GF-D8 (cell line): Measurements from ENCODE around the gene PFKFB3.
A peak's percentile ranks its signal among the peaks of the same experiment; 100 is the strongest.
"Not testable (repeated sequence)": the region's sequence is repeated elsewhere in the genome, so short reads cannot be mapped to it uniquely, and the experiment has no call there.

Experiments used
- DNase-seq: peaks from one replicate; lab custom pipeline; 2025; lab: John Stamatoyannopoulos, UW

Gene PFKFB3

DNA sequence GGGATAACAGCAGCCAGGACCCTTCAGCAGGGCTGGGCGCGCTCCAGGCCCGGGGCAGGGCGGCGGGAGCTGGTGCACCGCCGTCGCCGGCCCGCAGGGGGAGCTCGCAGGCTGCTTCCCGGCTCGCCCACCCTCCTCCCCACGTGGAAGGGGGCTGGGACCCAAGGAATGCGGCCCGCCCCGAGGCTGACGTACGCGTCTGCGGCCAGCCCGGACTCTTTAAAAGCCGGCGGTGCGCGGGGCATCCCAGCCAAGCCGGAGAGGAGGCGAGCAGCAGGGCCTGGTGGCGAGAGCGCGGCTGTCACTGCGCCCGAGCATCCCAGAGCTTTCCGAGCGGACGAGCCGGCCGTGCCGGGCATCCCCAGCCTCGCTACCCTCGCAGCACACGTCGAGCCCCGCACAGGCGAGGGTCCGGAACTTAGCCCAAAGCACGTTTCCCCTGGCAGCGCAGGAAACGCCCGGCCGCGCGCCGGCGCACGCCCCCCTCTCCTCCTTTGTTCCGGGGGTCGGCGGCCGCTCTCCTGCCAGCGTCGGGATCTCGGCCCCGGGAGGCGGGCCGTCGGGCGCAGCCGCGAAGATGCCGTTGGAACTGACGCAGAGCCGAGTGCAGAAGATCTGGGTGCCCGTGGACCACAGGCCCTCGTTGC is at the start of gene PFKFB3:
Gene PFKFB3, plus strand, starts transcription at position 249 of the 647 bp plus-strand sequence. Its CDS starts 329 bp downstream, at position 578.
- DNase-seq: no peak

DNA sequence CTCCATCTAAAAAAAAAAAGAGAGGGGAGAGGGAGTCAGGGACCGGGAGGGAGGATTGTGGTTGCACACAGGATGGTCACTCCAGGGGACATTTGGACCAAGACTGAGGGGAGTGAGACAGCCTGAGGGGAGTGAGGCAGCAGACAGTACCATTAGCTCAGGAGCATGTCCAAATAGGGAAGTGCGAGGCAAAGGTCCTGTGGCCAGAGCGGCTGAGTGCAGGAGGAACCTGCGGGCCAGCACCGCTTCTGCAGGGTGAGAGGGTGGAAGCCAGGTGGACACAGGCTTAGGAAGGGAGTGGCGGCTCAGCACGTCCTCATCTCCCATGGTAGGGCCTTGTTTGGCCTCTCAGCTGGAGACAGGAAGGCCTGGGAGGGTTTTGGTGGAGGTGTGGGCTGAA is 48.9 kb upstream of the PFKFB3 start:
- no peak for DNase-seq

DNA sequence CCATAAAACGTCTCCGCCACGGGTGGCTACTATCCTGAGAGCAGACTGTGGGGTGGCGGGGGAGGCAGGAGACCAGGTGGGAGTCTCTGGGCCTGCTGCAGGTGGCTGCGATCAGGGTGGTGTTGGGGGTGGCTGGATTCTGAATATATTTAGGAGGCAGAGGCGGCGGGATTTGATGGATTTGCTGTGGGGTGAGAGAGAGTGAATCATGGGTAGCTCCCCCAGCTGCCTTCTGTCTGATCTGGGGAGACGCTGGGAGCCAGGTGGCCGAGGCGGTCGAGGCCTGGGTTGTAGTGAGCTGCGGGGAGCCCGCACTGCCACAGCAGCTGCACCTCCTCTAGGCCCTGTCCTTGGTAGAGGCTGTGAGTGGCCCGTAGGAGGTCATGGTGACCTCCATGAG is 48.2 kb upstream of the PFKFB3 start:
- no peak for DNase-seq

GRCh38 chr10:6158276-6158675 is 44.5 kb upstream of the PFKFB3 start:
- no peak for DNase-seq

DNA sequence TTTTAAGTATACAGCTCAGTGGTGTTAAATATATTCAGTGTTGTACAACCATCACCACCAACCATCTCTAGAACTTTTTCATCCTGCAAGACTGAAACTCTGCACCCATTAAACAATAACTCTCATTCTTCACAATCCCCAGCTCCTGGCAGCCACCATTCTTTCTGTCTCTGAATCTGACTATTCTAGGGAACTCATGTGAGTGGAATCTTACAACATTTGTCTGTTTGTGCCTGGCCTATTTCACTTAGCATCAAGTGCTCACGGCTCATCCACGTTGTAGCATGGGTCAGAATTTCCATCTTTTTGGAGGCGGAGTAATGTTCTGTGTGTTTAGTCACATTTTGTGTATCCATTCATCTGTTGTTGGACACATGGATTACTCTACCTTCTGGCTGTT is 40.8 kb upstream of the PFKFB3 start:
- no peak for DNase-seq

GRCh38 chr10:6162589-6163356 is 40.0 kb upstream of the PFKFB3 start:
- DNase-seq: no peak

DNA sequence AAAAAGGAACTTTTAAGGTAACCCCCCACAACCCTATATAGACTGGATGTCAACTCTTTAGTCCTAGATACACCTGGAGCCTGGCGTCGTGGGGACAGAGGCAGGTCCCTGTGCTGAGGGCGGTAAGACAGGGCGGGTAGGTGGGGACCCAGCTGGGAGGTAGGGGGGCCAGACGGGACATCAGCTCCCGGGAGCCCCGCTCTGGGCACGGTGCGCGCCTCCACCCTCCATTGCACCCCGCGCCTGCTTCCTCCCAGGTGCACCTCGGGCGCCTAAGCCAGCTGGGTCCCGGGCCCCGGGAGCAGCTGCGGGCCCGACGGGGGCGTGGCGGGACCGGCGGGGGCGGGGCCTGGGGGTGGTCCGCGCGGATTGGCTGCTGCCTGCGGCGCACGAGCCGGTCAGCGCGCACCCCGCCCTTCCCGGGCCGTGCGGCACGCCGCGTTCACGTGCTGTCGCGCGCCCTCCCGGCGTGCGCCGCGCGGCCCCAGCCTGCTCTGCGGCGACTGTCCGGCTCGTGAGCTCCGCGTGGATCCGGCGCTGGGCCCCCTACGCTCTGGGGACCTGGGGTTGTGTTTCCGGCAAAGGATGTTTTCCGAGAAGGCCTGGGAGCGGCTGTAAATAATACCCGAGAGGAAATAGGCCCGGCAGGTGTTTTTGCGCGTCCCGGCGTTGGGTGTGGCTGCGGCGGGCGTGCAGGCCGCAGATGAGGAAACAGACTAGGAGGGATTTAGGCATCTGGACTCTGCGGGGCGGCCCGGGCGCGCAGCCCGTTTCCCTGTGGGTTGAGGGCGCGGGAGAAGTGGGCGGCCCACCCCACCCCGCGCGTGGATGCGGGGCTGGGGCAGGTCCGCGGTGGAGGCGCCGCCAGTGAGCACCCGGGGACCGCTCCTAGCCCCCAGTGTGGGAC is 39.1 kb upstream of the PFKFB3 start:
- peak; percentile 66 for DNase-seq

GRCh38 chr10:6164271-6165095 is 38.2 kb upstream of the PFKFB3 start:
- DNase-seq: no peak

DNA sequence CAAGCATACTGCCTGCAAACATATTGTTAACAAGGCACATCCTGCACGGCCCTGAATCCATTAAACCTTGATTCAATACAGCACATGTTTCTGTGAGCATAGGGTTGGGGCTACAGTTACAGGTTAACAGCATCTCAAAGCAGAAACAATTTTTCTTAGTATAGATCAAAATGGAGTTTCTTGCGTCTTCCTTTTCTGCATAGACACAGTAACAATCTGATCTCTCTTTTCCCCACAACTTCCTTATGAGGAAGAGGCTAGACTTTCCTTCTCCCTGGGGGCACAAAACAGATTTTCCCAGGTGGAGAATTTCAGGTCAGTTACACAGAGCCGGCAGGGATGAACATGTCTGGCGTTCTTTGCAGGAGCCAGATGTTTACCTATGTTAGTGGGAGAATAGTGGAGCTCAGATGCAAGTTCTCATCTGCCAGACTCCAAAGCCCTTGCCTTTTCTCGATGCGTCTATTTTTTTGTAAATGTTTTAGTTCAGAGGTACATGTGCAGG is 37.5 kb upstream of the PFKFB3 start:
- no peak for DNase-seq

GRCh38 chr10:6165933-6166332 is 36.8 kb upstream of the PFKFB3 start:
- not testable (repeated sequence) for DNase-seq

DNA sequence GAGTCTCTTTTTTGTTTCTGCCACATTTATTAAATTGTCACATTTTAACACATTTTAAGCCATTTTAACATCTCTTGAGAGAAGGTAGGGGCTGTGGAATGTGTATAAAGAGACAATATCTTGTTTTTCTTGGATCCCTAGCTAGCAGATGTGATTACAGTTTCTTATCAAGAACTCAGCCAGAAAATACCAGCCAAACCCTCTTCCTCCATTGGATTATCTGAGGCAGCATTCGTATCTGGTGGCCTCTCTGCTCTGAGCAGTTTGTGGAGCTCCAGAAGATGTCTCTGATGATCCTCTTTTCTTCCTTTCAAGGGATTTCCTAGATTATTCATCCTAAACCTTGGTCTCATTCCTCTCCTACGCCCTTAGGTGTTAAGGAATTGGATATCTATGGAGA is 35.3 kb upstream of the PFKFB3 start:
- no peak for DNase-seq

- no peak for DNase-seq
Observed at GRCh38 chr10:6168084-6168483, 34.6 kb upstream of the PFKFB3 start.

DNA sequence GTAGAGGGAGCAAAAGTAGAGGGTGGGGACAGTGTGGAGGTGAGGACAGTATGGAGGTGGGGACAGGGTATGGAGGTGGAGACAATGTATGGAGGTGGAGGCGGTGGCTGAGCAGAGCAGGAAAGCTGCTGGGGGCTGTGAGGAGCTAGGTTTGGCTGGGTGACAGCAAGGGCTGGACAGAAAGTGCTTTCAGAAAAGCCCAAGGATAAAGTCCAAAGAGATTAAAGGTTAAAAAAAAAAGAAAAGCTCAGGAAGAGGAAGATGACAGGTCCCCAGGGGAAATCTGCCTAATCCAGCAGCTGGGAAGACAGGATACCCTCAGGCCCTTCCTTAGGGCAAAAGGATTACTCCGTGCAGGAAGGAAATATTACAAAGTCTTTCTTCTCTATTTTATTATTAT is 32.1 kb upstream of the PFKFB3 start:
- DNase-seq: no peak

DNA sequence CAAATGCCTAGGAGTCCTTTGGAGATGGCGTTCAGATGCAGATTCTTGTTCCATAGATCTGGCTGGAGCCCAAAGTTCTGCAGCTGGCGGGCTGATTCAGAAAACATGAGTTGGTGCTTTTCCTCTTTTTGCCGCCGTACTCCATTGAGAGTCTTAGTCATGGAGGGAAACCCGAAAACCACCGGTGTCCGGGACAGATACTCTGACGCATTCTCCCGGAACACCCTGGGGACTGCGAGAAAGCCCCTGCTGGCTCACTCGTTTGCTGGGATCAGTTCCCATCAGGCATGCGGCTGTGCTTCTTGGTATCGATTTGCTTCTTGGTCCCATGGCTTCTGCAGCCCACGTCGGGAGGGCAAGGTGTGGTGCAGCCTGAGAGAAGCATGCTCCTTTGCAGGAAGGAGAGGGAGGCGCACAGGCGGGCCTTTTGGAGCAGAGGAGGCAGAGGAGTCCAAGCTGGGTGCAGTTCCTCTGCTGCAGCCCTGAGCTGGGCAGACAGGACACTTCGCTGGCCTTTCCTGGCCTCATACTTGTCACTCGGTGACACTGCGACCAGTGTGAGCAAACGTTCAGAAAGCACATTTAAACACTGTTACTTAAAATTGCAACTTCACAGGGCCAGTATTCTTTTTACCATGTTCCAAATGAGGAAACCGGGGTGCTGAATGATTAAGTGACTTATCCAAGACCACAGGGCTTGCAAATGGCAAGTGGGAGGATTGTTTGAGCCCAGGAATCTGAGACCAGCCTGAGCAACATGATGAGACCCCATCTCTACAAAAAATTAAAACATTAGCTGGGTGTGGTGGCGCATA is 30.6 kb upstream of the PFKFB3 start:
- peak; percentile 72 for DNase-seq

- DNase-seq: no peak
Observed at GRCh38 chr10:6173203-6173602, 29.5 kb upstream of the PFKFB3 start.

- DNase-seq: no peak
Observed at GRCh38 chr10:6174201-6174874, 28.4 kb upstream of the PFKFB3 start.

- DNase-seq: no peak
Observed at GRCh38 chr10:6175329-6176055, 27.2 kb upstream of the PFKFB3 start.

- DNase-seq: no peak
Observed at GRCh38 chr10:6176691-6177231, 26.0 kb upstream of the PFKFB3 start.

DNA sequence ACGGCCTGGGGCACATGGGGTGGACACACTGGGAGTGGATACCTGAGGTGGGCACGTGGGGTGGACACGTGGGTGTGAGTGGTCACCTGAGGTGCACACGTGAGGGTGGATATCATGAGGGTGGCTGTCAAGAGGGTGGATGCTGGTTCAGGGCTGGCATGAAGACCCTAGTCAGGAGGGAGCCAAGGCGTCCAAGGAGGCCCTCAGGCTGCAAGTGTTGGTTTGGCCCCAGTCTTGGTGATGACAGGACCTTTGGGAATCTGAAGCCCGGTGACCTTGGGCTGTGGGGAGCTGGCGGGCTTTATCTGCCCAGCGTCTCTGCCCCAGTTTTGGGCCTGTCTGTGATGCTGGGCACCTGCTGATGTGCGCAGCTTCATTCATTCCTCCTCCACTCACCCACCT is 24.9 kb upstream of the PFKFB3 start:
- no peak for DNase-seq
